NOMO-1 treated with DMSO at 0.1 percent for 48 hours (cell line): ENCODE data around the gene TPRN.
"Not testable (repeated sequence)": the region's sequence is repeated elsewhere in the genome, so short reads cannot be mapped to it uniquely, and the experiment has no call there.

ENCODE experiments used
- DNase-seq: peaks from one replicate; lab custom pipeline; 2025; ENCODE audit not compliant: unreplicated experiment; lab: John Stamatoyannopoulos, UW

The TPRN gene, protein sequence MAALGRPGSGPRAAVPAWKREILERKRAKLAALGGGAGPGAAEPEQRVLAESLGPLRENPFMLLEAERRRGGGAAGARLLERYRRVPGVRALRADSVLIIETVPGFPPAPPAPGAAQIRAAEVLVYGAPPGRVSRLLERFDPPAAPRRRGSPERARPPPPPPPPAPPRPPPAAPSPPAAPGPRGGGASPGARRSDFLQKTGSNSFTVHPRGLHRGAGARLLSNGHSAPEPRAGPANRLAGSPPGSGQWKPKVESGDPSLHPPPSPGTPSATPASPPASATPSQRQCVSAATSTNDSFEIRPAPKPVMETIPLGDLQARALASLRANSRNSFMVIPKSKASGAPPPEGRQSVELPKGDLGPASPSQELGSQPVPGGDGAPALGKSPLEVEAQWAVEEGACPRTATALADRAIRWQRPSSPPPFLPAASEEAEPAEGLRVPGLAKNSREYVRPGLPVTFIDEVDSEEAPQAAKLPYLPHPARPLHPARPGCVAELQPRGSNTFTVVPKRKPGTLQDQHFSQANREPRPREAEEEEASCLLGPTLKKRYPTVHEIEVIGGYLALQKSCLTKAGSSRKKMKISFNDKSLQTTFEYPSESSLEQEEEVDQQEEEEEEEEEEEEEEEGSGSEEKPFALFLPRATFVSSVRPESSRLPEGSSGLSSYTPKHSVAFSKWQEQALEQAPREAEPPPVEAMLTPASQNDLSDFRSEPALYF

DNA sequence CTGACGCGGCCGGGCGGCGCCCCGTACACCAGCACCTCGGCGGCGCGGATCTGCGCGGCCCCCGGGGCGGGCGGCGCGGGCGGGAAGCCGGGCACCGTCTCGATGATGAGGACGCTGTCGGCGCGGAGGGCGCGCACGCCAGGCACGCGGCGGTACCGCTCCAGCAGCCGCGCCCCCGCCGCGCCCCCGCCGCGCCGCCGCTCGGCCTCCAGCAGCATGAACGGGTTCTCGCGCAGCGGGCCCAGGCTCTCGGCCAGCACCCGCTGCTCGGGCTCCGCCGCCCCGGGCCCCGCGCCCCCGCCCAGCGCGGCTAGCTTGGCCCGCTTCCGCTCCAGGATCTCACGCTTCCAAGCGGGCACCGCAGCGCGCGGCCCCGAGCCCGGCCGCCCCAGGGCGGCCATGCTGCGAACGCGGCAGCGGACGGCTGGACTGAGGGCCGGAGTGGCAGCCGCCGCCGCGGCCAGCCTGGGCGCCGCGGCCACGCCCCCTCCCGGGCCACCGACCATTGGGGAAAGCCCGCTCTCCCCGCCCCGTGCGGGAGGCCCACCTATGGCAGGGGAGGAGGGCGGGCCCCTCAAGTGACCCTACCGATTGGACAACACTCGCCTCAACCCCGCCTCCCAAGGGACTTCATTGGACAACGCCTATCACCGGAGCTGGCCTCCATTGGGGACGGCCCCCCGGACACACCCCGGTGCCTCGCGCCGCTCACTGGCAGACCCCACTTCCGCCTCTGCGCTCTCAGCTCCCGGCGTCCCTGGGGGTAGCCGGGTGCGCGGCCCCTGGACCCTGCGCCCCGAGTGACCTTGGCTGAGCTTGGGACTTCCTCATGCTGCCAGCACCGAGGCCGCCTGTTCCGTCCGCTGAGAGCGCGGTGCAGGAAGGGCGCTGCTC is at the start of gene TPRN:
Gene TPRN, minus strand, starts transcription at position 431 of the 894 bp plus-strand sequence. Its CDS starts 30 bp downstream, at position 401.
- peak; percentile 100 for DNase-seq

DNA sequence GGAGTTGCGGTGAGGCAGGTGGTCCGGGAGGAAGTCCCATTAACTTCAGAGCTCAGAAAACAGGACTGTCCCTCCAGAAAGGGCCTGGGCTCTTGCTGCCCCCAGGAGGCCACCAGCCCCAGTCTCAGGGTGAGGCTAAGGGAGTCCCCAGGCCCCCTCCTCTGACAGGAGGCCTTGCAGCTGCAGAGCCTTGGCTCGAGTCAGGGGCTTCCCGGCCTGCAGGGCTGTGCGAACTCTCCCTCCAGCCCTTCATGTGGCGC is 47.3 kb upstream of the TPRN start:
- DNase-seq: no peak

DNA sequence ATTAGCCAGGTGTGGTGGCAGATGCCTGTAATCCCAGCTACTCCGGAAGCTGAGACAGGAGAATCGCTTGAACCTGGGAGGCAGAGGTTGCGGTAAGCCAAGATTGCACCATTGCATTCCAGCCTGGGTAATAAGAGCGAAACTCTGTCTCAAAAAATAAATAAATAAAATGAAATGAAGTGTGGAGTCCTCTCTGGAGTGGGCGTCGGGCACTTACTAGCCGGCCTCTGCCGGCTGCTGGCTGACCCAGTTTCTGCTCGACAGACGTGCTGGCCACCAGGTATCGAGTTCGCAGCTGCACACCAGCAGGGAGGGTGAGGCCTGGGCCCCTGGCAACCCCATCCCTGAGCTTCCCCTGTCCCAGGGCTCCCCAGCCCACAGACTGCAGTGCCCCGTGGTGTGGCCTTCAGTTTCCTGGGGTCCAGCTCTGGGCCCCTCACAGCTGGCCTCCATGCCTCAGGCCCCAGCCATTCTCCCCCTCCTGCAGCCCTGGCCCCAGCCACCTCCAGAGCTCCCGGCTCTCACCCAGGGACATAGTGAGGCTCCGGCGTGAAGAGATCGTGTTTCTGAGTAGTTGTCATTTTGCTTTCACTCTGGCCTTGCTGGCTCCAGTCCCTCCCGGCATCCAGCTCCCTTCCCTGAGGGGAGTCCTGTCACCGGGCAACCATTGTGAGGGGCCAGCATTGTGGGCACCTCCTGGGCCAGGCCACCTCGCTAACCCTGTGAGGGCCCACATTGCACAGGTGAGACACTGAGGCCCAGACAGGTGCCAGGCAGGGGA is 46.8 kb upstream of the TPRN start:
- DNase-seq: no peak

DNA sequence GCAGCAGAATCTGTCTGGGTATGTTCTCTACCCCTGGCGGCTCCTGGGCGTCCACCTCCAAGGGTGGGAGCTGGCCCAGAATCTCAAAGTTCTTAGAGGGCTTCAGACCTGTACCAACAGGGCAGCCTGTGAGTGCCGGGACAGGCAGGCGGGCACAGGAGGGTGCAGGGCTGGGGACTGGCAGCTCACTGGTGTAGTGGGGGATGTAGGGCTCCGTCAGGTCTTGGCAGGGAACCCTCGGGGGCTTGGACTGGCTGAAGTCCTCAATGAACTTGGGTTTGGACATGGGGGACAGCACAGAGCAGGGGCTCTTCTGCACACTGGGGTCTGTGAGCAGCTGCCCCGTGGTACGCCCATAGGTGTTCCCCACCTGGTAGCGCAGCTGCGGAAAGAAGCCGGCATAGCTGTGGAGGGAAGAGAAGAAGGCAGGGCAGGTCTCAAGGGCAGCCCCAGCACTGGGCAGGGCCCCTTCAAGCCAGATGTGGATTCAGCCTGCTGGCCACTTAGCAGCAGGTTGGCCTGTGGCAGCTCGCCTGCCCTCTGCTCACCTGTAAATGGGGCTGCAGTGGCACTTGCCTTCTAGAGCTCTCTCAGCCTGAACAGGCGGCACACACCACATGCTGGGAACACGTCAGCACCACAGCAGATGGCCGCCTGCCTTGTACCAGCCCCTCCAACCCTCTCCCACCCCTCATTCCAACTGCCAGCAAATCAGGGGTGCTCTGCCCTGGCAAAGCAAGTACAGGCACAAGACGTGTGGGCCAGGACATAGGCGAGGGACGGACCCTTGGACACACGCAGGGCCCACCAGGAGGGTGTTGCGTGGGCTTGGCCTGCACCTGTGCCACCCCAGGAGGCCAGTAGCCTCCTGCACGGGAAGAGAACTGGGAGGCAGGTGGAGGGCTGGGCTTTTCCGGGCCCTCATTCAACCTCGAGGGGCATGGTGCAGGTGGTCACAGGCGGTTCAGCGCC is 45.2 kb upstream of the TPRN start:
- no peak for DNase-seq

DNA sequence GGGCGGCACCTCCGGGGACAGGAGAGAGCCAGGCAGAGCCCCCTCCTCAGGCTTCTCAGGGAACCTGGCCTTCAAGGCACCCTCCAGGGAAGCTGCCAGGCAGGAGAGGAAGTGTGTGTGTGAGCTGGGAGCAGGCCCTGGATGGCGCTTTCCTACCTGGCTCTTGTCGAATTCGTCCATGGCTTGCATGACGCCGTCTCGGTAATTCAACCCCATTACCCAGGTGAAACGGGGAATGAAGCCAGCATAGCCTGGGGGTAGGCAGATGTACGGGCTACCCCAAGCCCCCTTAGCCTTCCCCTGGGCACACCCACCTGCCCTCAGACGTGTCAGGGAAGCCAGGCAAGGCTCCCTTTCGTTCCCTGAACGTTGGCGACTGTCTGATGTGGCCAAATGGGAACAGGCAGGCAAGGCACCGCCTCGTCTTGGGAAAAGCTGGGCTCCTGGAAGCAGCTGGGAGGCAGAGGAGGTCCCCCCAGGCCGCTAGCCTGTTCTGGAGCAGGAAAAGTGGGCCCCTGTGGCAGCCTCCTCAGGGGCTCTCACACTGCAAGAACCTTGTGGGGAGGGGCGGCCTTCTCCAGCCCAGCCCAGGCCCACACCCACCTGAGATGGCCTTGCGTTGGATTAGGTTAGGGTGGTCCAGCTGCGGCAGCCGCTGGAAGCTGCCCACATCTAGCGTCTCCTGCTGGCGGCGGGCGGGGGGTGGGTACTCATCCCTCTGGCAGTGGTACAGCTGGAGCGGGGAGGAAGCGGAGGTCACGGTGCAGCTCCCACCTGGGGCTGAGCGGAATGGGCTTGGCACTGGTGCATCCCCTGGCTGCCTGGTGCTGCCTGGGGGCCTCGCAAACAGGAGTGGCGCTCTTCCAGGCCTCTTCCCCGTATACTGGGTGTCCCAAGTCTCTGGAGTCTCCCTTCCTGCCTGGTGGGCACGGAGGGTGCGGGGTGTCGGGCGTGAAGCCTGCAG is 44.2 kb upstream of the TPRN start:
- DNase-seq: no peak

DNA sequence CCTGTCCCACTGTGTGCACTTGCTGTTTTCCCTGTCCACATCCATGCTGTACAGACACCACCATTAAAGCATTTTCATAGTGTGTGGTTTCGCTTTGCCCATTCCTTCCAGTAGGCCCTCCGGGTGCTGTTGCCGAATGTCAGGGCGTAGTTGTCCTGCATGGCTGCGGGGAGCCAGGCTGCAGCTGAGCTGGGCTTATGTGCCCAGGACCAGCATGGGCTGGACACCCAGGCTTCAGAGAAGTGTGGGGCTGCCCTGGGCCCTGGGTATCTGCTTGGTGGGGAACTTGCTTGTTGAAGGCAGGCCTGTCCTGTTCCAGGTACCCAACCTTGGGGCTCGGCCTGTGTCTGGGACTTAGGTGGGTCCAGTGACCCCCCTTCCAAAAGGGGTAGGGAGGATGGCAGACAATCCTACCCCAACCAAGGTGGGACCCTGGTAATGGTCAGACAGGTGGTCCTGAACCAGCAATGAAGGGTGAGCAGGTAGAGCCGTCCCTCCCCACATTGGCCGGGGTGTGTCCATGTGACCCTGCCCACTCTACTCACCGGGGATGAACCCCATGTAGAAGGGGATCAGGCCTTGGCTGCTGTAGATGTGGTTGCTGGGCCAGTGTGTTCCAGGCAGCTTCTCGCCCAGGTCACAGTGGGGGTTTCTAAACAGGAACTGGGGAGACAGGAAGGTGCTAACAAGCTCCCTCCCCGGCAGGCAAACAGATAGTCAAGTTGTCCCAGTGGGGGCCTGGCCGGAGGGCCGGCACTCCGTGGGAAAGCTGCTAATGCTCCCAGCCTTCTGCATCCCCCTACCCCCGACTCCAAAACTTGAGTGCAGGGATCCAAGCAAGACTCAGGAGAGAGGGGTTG is 43.3 kb upstream of the TPRN start:
- DNase-seq: no peak

DNA sequence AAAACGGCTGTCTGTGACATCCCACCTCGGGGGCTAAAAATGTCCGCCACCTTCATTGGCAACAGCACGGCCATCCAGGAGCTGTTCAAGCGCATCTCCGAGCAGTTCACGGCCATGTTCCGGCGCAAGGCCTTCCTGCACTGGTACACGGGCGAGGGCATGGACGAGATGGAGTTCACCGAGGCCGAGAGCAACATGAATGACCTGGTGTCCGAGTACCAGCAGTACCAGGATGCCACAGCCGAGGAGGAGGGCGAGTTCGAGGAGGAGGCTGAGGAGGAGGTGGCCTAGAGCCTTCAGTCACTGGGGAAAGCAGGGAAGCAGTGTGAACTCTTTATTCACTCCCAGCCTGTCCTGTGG is 42.7 kb upstream of the TPRN start:
- not testable (repeated sequence) for DNase-seq

DNA sequence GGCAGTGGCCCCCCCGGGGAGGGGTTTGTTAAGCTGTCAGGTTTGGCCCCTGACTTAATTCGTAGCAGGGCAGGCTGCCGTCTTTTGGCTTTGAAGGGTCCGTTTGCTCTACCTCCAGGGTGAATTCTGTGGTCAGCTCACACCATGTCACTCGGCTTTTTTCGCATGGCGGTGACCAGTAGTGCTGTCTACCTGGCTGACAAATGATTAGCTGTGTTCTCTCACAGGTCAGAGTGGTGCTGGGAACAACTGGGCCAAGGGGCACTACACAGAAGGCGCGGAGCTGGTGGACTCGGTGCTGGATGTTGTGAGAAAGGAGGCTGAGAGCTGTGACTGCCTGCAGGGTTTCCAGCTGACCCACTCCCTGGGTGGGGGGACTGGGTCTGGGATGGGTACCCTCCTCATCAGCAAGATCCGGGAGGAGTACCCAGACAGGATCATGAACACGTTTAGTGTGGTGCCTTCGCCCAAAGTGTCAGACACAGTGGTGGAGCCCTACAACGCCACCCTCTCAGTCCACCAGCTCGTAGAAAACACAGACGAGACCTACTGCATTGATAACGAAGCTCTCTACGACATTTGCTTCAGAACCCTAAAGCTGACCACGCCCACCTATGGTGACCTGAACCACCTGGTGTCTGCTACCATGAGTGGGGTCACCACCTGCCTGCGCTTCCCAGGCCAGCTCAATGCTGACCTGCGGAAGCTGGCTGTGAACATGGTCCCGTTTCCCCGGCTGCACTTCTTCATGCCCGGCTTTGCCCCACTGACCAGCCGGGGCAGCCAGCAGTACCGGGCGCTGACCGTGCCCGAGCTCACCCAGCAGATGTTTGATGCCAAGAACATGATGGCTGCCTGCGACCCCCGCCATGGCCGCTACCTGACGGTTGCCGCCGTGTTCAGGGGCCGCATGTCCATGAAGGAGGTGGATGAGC is 42.0 kb upstream of the TPRN start:
- no peak for DNase-seq

DNA sequence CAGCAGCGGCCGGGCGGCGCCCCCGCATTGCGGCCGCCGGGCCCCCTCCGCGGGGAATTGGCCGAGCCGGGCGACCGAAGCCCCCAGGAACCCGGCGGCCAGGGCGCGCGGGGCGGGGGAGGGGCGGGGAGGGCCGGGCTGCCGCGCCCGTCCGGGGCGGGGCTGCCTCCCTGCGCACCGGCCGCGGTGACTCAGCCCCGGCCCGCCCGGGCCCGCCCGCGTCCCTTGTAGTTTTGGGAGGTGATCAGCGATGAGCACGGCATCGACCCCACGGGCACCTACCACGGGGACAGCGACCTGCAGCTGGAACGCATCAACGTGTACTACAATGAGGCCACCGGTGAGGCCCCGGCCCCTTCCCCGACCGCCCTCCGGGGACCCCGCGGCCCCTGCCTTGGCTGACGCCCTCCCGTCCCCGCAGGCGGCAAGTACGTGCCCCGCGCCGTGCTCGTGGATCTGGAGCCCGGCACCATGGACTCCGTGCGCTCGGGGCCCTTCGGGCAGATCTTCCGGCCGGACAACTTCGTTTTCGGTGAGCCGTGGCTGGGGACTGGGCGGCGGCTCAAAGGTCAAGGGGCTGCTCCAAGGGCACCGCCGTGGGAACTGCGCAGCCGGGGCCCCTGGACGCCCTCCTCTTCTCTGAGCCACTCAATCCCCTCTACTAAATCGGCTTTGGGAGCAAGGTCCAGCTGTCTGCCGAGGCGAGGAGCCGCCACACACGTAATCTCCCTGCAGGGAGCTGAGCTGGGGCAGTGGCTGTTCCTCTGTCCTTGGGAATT is 41.1 kb upstream of the TPRN start:
- peak; percentile 48 for DNase-seq

DNA sequence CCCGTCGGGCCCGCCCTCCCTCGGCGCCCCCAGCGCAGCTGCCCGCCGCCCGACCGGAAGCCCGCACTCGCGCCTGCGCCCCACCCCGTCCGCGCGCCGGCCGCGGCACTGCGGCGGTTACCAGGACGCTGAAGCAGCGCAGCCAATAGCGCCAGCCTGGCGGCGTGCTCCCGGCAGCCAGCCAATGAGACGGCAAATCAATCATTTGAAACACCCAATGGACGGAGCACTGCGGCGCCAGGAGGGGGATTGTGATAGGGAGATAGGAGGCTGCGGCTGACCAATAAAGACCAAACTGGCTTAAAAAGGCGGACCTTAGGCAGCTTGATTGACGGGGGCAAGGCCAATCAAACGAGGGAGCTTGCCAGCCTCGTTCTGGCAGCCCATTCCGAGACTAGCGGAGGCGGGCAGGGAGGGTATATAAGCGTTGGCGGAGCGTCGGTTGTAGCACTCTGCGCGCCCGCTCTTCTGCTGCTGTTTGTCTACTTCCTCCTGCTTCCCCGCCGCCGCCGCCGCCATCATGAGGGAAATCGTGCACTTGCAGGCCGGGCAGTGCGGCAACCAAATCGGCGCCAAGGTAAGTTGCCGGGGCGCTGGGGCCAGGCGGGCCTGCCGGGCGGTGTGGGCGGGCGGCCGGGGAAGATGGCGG is 40.4 kb upstream of the TPRN start, which contains the start of gene TUBB4B:
Gene TUBB4B, plus strand, starts transcription at position 447 of the 649 bp plus-strand sequence. Its CDS starts 74 bp downstream, at position 521.
- DNase-seq: peak; percentile 100

DNA sequence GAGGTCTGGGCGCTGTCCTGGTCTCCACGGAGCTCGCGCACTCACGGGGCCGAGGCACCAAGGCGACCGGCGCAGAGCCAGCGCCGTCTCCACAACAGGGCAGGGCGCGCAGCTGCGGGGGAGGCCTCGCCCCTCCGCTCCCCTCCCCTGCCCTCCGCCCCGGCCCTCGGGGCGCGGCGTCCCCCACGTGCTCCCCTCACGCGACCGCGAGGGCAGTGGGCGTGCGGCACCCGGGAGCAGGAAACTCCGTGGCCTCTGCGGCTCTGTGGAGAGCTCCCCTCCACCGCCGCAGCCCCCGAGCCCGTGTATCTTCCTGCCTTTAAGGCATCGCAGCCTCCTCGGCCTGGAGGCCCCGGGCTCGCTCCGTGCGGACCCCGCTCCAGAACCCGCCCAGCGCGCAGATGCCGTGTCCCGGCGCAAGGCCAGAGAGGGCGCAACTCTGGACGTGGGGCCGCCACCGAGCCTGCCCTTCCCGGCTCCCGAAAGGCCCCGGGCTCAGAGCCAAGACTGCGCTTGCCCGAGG is 39.8 kb upstream of the TPRN start:
- peak; percentile 81 for DNase-seq

DNA sequence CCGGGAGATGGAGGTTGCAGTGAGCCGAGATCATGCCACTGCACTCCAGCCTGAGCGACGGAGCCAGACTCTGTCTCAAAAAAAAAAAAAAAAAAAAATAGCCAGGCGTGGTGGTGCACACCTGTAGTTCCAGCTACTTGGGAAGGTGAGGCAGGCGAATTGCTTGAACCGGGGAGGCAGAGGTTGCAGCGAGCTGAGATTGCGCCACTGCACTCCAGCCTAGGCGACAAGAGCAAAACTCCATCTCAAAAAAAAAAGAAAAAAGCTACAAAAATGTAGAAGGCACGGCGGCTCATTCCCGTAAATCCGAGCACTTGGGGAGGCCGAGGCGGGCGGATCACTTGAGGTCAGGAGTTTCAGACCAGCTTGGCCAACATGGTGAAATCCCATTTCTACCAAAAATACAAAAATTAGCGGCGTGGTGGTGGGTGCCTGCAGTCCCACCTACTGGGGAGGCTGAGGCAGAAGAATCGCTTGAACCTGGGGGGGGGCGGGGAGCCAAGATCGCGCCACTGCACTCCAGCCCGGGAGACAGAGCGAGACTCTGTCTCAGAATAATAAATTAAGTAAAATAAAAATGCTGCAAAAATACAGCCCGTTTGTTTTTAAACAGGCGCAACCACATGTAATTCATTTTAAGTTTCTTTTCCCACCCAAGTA is 39.1 kb upstream of the TPRN start:
- DNase-seq: not testable (repeated sequence)

DNA sequence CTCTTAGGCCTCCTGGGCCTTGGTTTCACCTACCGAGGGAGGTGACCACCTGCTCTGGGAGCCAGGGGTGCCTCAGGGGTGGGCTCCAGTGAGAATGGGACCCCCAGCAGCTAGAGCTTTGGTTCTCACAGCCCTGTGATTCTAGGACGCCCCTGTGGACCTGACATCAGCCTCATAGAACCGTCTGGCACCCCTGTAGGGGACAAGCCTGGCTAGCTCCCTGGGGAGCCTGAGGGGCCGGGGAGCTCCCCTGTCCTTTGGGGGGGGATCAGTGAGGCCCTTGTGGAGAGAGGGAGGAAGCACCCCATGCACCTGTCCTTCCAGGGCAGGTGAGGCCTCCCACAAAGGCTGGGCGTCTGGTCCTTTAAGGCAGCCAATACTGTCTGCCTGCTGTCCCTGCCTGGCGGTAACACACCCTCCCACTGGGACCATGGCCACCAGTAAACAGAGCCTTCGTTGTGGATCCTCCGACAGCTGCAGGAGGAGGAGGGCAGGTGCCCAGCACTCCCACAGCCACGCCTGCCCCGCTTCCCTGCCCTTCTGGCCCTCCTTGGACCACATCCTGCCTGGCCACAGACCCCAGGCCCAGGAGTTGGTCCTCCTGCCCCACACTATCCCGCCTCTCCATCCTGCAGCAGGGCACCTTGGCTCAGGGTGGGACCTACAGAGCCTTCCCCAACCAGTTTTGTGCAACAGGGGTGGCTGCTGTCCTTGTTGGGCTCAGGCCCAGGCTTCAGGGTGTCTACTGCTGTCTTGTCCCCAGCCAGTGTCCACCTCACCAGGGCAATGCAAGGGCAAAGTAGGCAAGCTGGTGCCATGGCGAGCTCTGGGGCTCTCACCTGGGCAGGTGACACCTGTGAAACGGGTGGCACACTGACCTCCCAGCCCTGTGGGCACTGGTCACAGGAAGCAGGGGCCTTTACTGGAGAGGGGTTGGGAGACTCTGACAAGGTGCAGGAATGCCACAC is 37.5 kb upstream of the TPRN start:
- DNase-seq: no peak
